GM12865 (cell line): ENCODE data around the gene TDRKH.

ENCODE experiments used
- DNase-seq: peaks from one replicate; pipeline ENCODE4 v3.0.0; 2010; ENCODE audit warnings: low read depth
- H3K4me3 ChIP-seq: 2 replicates; pipeline ENCODE4 v1.5.1; 2011; ENCODE audit warnings: mild to moderate bottlenecking, low read depth, low read length, control low read depth
- CTCF ChIP-seq: IDR thresholded peaks from 2 replicates; pipeline ENCODE4 v1.5.1; 2011; ENCODE audit warnings: low read length, control low read depth, low read depth, inconsistent platforms; ENCODE audit not compliant: insufficient read depth; ENCODE audit errors: missing control alignments

TDRKH gene

DNA sequence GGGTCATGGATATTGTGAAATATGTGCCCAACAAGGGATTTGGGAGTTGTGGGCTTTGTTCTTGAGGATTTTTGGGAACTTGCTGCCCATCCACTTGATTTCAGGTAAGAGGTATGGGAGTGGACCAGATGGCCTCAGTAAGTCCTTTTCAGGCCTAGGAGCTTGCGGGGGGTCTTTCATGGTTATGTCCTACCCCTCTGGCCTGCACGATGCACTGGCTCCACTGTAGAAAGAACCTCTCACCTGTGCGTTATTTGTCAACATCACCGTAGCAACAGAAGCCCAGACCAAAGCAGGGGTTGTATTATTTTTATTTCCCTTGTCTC is 60.4 kb downstream of the TDRKH start:
- no peak for DNase-seq
- no peak overlapping the region for H3K4me3 ChIP-seq
- TF ChIP-seq CTCF: no peak

- DNase-seq: no peak
- H3K4me3 ChIP-seq: no peak overlapping the region
- no peak for TF ChIP-seq CTCF
Observed at GRCh38 chr1:151729157-151729965, 60.9 kb downstream of the TDRKH start.

DNA sequence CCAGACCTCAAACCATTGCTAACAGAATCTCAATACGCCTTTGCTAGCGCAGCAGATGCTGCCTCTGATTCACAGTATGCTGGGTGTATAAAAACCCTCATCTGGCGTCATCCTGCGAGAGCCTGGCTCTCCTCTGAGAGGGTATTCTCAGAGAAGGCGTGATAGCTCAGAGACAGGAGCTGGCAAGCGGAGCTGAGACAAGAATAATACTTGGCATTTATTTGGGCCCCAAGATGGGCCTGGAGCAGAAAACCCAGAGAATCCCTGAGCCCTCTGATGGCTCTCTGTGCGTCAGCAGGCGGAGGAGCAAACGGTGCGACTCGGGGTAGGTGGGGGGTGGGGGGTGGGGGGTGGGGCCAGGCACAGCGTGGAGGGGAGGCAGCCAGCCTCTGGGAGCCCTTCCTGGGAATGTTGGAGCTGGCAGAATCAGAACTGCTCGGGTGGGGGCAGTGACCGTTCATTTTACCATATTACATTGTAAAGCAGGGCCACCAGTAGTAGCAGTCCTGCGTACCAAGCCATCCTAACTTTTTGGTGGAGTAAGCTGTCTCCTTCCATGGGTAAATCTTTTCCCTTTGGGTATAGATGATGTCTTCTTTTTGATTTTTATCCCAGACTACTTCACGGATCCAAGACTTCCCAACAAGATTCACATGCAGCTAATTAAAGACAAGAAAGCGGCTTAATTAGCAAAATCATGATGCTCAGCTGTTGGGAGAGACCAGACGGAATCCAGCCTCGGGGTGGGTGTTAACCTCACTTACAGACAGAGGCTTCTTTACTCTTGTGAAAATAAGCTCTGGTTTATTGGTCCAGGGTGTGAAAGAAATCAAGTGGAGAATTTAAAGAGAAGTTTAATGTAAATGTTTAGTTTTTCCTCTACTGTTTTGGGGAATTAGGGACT is 61.9 kb downstream of the TDRKH start:
- no peak for DNase-seq
- H3K4me3 ChIP-seq: no peak overlapping the region
- no peak for TF ChIP-seq CTCF

DNA sequence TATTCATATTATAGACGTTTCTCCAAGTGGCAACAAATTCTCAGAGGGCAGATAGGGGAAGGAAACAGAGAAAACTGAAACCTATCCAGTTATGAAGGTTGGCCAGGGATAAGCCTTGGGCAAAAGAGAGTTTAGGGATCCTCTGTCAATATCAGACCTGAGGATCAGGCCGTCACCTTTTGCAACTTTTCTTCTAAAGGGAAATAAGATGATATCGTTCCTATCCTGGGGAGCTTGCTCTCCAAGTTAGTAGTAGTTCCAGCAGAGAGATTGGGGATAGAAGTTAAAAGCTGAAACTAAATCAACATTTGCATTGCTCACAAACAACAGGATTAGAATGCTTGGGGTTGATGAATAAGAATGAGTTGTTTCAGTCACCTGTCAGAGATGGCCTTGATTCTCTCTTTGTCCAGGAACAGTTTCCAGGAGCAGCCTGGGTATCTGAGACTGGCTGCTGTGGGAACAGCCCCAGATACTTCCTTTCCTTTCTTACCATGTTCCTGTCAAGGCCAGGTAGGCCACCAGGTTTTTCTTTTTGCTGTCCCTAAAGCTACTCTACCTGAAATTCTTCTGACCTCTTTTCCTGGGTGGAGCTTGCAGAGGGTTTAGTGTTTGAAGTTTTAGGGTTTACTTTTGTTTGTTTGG is 66.5 kb downstream of the TDRKH start:
- TF ChIP-seq CTCF: no peak
- no peak for DNase-seq
- no peak overlapping the region for H3K4me3 ChIP-seq
